HG02852 (cell line): ENCODE results near the gene FAM174C.
A peak's percentile ranks its signal among the peaks of the same experiment; 100 is the strongest.

Experiments
- ATAC-seq: cut with Tn5 transposase; IDR thresholded peaks from one replicate; pipeline ENCODE4 v1.9.1; 2021; ENCODE audit warnings: mild to moderate bottlenecking, moderate library complexity; ENCODE audit not compliant: unreplicated experiment

Gene FAM174C

DNA sequence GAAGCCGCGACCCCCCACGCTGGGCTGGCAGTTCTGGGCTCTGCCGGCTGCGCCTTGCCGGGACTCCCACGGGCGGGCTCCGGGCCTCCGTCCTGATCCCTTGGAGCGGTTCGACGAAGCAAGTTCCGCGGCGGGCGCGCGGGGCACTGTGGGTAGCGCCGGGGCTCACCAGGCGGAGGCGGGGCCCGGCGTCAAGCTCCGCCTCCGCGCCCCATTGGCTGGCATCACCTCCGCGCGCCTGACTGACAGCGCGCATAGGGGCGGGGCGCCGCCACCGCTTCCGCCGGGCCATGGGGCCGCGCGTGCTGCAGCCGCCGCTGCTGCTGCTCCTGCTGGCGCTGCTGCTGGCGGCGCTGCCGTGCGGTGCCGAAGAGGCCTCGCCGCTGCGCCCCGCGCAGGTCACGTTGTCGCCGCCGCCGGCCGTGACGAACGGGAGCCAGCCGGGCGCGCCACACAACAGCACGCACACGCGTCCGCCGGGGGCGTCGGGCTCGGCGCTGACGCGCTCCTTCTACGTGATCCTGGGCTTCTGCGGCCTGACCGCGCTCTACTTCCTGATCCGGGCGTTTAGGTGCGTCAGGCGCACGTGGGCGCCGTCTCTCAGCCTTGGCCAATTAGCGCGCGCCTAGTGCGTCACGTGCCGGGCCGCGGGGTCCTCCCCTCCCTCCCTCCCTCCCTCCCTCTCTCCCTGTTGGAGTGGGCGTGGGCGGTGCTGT is at the start of gene FAM174C:
Gene FAM174C (plus strand): TSS at position 271 of the 716 bp plus-strand sequence. CDS start 20 bp downstream, at position 291.
- peak; percentile 73 for ATAC-seq

DNA sequence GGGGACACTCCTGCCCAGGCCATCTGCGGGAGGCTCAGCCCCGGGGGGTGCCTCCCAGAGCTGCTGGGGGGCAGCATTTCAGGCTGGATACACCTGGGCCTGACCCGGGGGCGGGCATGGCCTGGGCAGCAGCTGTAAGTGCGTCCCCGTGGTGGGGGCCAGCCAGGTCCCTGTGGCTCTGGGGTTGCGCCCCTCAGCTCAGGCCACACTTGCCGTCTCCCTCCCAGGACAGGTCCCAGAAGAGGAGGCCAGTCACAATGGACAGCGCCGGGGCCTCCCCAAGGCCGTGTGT is 49.2 kb upstream of the FAM174C start:
- no peak for ATAC-seq

DNA sequence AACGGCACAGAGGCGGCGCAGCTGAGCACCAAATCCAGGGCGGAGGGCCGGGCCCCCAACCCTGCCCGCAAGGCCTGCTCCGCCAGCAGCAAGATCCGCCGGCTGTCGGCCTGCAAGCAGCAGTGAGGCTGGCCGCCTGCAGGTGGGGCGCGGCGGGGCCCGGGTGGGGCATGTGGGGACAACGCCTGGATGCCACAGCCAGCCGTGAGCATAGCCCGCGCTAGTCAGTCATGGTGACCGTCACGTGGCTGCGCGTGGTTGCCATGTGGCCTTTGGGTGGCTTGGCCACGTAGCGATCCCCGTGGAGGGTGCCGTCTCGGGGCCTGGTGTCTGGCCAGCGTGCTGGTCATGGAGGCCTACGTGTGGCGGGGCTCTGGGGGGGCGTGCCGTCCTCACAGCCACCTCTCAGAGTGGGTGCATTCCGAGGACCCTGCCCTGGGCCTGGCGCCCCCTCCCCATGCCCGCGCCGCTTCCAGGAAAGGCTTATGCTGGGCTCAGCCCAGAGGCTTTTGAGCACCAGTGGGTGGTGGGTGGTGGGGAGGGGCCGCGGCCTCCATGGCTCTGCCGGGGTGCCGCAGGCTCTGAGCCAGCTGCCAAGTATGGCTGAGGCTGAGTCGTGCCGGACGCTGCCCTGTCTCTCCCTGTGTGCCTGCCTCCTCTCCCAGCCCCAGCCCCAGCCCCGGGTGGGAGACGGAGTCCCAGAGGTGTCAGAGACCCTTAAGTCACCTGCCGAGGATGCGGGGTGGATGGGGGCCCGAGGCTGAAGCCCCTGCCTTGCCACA is 48.6 kb upstream of the FAM174C start:
- no peak for ATAC-seq

DNA sequence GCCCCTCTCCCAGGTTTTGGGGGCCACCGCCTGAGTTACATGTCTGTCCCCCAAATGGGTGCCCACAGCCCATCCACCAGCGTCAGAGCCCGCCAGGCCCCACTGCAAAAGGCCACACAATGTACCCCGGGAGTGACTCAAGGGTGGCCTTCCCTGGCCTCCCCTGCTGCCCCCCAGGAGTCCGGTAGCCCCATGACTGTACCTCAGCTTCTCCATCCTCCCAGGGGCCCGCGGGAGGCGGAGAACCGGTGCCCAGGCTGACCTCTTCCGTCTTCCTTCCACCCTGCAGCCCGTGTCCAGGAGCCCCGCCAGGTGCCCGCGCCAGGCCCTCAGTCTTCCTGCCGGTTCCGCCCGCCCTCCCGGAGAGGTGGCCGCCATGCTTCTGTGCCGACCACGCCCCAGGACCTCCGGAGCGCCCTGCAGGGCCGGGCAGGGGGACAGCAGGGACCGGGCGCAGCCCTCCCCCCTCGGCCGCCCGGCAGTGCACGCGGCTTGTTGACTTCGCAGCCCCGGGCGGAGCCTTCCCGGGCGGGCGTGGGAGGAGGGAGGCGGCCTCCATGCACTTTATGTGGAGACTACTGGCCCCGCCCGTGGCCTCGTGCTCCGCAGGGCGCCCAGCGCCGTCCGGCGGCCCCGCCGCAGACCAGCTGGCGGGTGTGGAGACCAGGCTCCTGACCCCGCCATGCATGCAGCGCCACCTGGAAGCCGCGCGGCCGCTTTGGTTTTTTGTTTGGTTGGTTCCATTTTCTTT is 47.9 kb upstream of the FAM174C start:
- ATAC-seq: no peak

DNA sequence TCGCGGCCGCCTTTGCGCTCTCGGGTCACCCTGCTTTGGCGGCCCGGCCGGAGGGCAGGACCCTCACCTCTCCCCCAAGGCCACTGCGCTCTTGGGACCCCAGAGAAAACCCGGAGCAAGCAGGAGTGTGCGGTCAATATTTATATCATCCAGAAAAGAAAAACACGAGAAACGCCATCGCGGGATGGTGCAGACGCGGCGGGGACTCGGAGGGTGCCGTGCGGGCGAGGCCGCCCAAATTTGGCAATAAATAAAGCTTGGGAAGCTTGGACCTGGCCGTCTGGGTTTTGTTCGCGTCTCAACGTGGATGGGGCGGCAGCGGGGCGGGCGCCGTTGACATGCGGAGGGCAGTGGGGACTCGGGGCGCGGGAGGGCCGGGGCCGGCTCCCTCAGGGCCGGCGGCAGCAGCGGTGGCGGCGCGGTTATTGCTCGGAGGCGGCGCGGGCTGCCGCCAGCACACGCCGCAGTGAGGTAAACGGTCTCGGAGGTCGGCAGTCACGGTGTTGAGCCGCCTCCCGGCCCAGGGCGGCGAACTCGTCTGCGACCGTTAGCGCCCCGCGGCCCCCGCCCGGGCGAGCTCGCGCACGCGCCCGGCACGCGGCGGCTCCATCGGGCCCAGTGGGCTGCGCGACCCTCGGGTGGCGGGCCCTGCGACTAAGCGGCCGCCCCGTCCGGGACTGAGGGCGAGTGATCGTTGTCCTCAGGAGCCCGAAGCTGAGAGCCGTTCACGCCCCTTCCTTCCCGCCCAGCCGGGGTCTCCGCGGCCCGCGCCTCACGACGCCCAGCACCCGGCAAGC is 47.0 kb upstream of the FAM174C start:
- ATAC-seq: no peak

DNA sequence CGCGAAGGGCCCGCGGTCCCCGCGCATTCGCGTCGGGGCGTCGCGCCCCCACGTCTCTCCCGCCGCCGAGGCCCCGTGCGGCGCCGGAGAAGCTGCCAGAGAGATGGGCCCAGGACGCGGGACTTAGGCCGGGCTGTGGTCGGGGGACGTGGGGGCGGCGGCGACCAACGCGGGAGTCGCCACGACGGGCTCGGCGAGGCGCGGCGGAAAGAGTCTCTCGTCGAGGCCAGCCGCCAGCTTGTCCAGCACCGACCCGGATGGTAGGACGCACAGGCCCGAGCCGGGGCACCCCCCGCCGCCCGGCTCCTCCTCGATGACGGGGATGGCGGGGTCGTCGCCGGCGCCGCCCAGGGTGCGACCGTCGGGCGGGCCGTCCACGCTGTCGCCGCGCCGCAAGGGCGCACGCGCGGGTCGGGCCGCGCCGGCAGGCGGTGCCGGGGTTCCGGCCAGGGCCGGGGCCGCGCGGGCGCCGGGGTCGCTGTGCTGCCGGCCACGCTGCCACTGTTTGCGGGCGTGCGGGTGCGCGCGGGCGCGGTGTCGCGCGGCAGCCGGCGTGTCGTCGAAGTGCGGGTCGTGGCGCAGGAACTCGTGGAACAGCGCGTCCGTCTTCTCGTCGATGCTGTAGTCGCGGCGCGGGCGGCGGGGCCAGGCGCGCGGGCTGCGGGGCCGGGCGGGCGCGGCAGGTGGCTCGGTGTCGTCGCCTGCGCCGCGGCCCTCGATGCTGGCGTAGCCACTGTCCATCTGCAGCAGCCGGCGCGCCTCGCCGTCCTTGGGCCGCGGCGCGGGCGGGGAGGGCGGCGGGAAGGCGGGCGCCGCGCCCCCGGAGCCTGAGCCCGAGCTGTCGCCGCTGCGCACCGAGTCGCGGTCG is 46.0 kb upstream of the FAM174C start:
- ATAC-seq: no peak

DNA sequence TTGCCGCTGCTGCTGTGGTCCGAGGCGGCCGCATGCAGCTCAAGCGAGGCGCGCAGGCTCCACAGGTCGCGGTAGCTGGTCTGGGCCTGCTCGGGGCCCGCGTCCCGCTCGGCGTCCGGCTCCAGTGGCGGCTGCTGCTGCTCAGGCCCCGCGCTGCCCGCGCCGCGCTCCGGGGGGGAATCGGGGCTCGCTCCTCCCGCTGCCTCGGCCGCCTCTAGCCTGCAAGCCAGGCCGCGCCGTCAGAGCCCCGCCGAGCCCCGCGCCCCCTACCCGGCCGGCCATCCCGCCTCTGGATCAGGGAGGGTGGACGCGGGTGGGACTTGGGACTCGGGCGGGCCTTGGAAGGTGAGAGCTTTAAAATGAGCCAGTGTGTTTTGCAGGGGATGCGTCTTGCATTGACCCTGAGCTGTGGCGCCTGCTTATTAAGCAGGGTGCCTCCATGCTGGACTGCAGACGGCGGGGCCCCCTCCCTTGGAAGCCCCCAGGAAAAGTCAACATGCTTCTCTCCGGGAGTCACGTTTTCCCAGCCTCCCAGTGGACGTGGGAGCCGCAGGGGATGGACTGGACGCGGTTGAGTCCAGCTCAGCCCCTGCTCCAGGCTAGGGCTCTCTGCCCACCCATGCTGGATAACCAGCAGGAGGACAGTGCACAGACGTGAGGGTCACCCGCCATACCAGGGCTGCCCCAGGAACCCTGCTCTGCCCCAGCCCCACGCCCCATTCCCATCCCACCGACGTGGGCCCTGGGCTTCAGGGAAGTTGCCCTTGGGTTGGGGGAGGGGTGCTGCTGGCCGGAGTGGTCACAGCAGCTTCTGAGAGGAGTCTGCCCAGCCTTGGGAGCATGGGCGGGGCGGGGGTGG is 45.2 kb upstream of the FAM174C start:
- no peak for ATAC-seq

DNA sequence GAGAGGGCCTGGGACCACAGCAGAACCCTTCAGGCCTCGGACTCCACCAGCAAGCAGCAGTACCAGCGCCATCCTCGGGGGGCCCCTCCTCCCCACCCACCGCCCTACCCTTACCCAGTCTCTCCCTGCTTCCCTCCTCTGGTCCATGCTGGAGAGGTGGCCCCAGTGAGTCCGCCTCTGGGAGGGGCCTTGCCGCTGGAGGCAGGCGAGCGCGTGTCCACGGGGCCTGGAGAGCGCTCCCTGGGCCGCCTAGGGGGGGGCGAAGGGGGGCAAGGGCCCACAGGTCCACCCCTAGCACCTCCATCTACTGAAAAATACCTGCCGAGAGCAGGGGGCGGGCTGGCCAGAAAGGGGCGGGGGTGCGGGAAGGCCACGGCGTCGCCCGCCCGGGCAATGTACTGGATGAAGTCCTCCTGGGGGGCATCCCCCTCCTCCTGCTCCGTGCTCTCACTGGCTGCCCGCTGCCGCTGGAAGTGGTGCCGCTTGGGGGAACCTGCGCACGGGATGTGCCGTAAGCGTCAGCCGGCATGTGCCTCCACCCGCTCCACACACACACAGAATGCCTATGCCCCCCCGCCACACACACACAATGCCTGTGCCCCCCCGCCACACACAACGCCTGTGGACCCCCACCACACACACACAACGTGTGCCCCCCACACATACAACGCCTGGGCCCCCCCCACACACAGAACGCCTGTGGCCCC is 44.4 kb upstream of the FAM174C start:
- no peak for ATAC-seq

DNA sequence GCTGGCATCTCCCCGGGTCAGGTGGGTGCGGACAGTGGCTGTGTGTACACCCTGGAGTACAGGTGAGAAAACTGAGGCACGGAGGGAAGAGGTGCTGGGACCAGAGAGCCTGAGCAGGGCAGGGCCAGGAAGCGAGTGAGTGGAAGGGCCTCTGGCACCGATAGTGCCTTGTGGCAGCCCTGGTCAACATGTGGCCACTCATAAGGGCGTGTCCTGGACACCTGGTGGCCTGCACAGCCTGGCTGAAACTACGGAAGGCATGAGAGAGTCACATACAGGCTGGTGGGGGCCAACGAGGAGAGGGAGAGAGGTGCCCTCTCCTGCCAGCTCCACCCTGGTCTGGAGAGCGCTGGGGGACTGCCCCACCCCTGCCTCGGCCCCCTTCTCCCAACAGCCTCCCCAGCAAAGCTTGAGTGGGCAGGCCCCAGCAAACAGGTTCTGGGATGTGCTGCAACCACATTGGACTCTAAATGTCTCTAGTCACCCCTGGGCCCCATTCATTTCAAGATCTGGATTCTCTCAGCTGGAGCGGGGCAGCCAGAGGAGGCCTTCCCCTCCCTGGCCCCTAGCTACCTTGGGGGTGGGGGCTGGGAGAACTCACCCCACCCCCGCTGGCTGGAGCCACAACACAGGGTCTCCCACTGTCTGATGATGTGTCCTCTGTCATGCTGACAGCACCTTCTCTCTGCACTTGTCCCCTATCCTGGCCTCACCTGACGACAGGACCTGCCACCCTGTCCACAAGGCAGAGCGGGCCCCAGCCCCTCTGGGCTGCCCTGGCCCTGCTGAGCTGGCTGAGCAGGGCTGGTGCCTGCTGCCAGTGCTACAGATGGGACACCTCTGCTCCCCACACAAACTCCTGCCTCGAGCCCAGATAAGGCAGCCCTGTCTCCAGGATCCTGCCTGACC is 43.3 kb upstream of the FAM174C start:
- ATAC-seq: no peak

DNA sequence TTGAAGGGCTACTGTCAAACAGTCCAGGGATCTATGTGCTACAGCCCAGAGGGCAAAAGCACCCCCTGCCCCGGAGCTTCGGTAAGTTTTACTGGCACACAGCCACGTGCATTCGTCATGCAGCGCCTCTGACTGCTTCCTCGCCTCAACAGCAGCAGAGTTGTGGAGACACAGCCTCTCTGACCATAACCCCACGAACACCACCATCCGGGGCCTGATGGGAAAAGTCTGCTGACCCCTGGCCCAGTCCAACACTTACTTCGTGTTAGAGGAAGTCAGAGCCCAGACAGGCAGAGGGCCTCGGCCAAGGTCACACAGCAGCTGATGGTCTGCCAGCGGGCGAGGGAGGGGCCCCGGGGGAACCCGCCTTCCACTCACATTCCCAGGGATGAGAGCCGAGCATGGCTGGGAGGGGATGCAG is 42.7 kb upstream of the FAM174C start:
- no peak for ATAC-seq

DNA sequence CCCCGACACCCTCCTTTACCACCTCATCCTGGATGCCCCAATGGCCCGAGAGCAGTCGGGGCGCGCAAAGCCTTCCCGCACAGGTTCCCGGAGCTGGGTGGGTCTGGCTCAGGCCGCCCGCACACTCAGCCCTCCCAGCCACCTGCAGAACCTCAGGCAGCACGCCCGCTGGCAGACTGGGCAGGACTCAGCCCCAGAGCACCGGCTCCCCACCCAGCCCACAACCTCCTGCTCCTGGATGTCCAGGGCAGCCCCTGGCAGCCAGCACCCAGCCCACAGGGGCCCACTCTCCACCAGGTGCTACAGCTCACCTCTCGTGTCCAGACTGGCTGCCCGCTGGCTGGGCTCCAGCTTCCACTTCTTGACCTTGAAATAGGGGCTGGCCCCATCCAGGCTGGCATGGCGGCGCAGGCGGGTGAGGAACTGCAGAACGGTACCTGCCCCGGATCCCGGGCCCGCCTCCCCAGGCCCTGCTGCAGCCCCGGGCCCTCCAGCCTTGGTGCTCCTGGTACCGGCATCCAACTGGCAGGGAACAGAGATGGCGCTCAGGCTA is 42.1 kb upstream of the FAM174C start:
- ATAC-seq: no peak

DNA sequence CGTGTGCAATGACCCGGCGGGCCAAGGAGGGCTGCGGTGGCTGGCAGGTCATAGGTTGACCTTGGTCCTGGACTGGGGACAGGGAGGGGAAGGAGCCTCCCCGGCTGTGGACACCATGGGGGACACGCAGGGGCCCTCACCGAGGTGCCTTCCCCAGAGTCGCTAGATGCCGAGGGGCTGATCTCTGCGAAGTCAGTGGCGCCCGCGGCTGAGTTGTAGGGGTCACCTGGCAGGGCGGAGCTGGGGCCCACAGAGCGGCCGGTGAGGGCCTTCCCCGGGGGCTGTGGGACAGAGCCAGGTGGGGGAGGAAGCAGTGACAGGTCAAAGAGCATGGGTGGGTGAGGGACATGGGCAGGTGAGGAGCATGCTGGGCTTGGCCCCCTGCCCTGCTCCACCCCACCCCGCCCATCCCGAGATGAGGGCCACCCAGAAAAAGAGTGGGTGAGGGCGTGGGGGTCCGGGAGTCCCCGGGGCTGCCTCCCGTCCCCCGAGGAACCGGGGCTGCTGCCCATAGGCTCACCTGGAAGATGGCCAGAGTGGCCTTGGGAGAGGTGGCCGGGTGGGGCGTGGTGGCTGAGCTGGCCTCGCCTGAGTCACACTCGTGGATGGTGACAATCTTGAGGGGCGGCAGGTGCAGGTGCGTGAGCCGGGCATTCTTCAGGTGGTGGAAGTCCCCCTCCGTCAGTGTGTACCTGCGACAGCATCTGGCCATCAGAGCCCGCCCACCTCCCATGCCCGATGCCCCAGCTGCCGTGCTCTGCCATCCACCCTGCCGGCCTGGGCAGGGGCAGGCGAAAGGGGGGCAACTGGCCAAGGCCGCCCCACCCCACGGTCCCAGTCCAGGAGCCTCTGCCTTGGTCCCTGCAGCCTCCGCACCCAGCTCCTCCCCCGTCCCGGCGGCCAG is 41.0 kb upstream of the FAM174C start:
- ATAC-seq: no peak

DNA sequence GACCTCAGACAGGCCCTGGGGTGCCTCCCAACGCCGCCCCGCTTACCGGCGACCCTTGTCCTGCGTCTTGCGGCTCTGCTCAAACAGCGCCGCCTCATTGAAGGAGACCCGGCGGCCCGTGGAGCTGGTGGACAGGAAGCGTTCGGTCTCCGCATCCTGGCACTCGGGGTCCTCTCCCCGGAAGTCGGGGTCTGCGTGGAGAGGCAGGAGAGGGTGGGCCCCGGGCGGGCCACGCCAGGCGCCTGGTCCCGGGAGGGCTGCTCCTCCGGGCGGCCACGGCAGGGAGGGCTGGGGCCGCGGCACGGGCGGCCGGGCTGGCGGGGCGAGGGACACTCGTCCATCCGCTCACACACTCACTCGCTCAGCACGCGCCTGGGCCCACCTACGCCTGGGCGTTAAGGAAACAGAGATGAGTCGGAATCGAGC is 40.4 kb upstream of the FAM174C start:
- ATAC-seq: no peak

DNA sequence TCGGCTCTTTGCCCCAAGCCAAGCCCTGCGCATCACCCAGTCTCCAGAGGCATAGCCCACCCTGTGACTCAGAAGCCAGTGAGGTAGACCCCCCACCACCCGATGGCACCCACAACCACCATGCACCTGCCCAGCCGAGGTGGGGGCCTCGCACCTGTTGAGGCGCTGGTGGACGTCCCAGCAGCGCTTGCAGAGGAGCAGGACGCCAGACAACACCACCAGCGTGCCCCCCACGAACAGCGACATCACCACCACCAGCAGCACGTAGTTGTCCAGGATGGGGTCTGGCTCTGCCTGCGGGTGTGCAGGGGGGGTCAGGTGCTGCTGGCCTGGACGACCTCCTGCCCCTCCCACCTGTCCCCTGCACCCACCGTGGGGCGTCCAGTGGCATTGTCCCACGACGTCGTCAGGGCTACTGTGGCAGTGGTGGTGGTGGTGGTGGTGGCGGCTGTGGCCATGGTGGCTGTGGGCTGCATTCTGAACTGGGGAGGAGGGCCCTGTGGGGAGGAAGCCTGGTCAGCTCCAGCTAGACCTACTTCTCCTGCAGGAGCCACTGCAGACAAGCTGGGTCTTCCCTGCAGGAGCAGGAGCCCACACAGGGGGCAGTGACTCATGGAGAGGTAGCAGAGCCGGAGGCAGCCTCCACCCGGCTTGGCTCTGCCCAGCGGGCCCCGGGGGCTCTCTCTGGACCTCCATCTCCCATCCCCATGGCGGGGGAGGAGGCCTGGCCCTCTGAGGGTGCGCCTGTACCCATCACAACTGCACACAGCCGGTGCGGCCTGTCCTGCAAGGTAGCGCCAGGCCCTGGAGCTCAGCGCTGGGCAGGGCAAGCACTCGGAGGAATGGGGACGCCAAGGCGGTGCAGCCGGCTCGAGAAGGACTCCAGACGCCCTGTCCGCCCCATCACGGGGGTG is 39.4 kb upstream of the FAM174C start:
- no peak for ATAC-seq

DNA sequence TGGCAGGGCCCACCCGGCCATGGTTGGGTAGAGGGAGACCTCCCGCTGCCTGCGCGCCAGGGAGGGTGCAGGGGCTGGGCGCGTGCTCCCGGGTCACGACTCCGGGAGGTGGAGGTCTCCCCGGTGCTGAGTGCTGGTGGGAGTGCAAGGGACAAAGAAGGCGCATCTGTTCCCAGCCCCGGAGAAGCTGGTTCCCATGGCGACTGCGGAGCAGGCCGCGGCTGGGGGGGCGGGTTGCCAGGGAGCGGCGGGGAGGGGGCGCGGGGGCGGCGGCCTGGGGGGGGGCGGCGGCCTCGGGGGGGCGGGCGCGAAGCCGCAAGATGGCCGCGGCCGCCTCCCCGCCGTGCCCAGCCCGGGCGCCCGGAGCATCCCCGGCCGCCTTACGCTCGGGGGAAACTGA is 38.8 kb upstream of the FAM174C start:
- ATAC-seq: no peak
